CD4-positive, alpha-beta T cell treated with Interleukin-4 for 1 hour (primary cell): ENCODE data around the gene AANAT.
A peak's percentile ranks its signal among the peaks of the same experiment; 100 is the strongest.

Experiments
- DNase-seq, 2 donors: peaks; one replicate each; pipeline ENCODE4 v3.0.0-alpha.2; 2020 to 2022

AANAT gene

GRCh38 chr17:76467366-76467765, at the start of gene AANAT:
Gene AANAT, plus strand, starts transcription at chr17:76467603. Its CDS starts 1,144 bp downstream, at chr17:76468747.
- DNase-seq, result no peak

- no peak for DNase-seq
Observed at GRCh38 chr17:76419576-76420260, 47.7 kb upstream of the AANAT start.

- no peak for DNase-seq
Observed at GRCh38 chr17:76420356-76421043, 46.9 kb upstream of the AANAT start.

GRCh38 chr17:76421044-76421407, 46.4 kb upstream of the AANAT start:
- DNase-seq, result no peak

GRCh38 chr17:76422406-76422805, 45.0 kb upstream of the AANAT start:
- no peak for DNase-seq

- DNase-seq, result no peak
Observed at GRCh38 chr17:76422860-76423259, 44.5 kb upstream of the AANAT start.

- DNase-seq, result no peak
Observed at GRCh38 chr17:76426853-76427252, 40.5 kb upstream of the AANAT start.

- peak in 1 of 2 donors; percentile 31 for DNase-seq
Observed at GRCh38 chr17:76427501-76428231, 39.7 kb upstream of the AANAT start.

- DNase-seq, result no peak
Observed at GRCh38 chr17:76428511-76428910, 38.9 kb upstream of the AANAT start.

- no peak for DNase-seq
Observed at GRCh38 chr17:76431509-76431908, 35.9 kb upstream of the AANAT start.

- DNase-seq, result no peak
Observed at GRCh38 chr17:76432004-76432403, 35.4 kb upstream of the AANAT start.

GRCh38 chr17:76432712-76433336, 34.6 kb upstream of the AANAT start:
- DNase-seq, result peak in 1 of 2 donors; percentile 17

GRCh38 chr17:76433693-76434092, 33.7 kb upstream of the AANAT start:
- no peak for DNase-seq

GRCh38 chr17:76434870-76435269, 32.5 kb upstream of the AANAT start:
- DNase-seq, result no peak

GRCh38 chr17:76435751-76436150, 31.7 kb upstream of the AANAT start:
- DNase-seq, result no peak

GRCh38 chr17:76437467-76438402, 29.7 kb upstream of the AANAT start:
- DNase-seq, result no peak

GRCh38 chr17:76438906-76439305, 28.5 kb upstream of the AANAT start:
- DNase-seq, result no peak

GRCh38 chr17:76439314-76439928, 28.0 kb upstream of the AANAT start:
- no peak for DNase-seq

GRCh38 chr17:76440751-76441362, 26.5 kb upstream of the AANAT start:
- DNase-seq, result no peak

GRCh38 chr17:76441686-76442340, 25.6 kb upstream of the AANAT start:
- no peak for DNase-seq
